ENCODE results near the gene RAD51. TPM values are rescaled to one million over a fixed set of nuclear protein-coding genes. Genes with fewer than 3 reads are reported as not detected.

The RAD51 gene
- total RNA-seq, 1 donor from 2014 or later: 0.98 TPM

- Histone ChIP-seq H3K27me3 (no peaks in the 10 kb centered on the region), H3K36me3 (no peaks in the 10 kb centered on the region), H3K9me3 (no peaks in the 10 kb centered on the region), H3K27ac (no peak overlapping the region), H3K4me3 (no peak overlapping the region), H3K4me1 (no peaks in the 10 kb centered on the region)
- TF ChIP-seq CTCF (IDR thresholded peaks at IDR 0.05): no peak
- DNase-seq (no peak), ATAC-seq (no peak)
- intact Hi-C loops (cut with DNase I): no loop called here
These were observed 28.9 kb downstream of the RAD51 start for GRCh38 chr15:40723919-40724318.

GRCh38 chr15:40731034-40731433, 36.1 kb downstream of the RAD51 start:
- peaks cover 28% of the 10 kb centered on the region for H3K36me3 ChIP-seq
- no peak for TF ChIP-seq CTCF (IDR thresholded peaks at IDR 0.05)
- no peaks in the 10 kb centered on the region for H3K9me3 ChIP-seq
- no peak for DNase-seq
- H3K4me1 ChIP-seq: no peaks in the 10 kb centered on the region
- no peak overlapping the region for H3K4me3 ChIP-seq
- ATAC-seq: no peak
- H3K27ac ChIP-seq: no peak overlapping the region
- H3K27me3 ChIP-seq: no peaks in the 10 kb centered on the region
- intact Hi-C loops (cut with DNase I): no loop called here

- ATAC-seq: no peak
- H3K4me1 ChIP-seq: no peaks in the 10 kb centered on the region
- no peaks in the 10 kb centered on the region for H3K9me3 ChIP-seq
- H3K27me3 ChIP-seq: no peaks in the 10 kb centered on the region
- no peak overlapping the region for H3K27ac ChIP-seq
- H3K36me3 ChIP-seq: peaks cover 79% of the 10 kb centered on the region
- intact Hi-C loops (cut with DNase I): no loop called here
- no peak for TF ChIP-seq CTCF (IDR thresholded peaks at IDR 0.05)
- H3K4me3 ChIP-seq: no peak overlapping the region
- no peak for DNase-seq
These were observed 41.6 kb downstream of the RAD51 start for GRCh38 chr15:40736575-40736974.

- Histone ChIP-seq H3K4me3 (no peak overlapping the region), H3K27ac (no peak overlapping the region), H3K4me1 (no peaks in the 10 kb centered on the region), H3K36me3 (peaks cover 84% of the 10 kb centered on the region), H3K27me3 (no peaks in the 10 kb centered on the region), H3K9me3 (no peaks in the 10 kb centered on the region)
- intact Hi-C loops (cut with DNase I): no loop called here
- DNase-seq: no peak
- no peak for ATAC-seq
- TF ChIP-seq CTCF (IDR thresholded peaks at IDR 0.05): no peak
These were observed 42.1 kb downstream of the RAD51 start for GRCh38 chr15:40737048-40737447.

GRCh38 chr15:40739047-40739446, 44.1 kb downstream of the RAD51 start:
- H3K27me3 ChIP-seq: no peaks in the 10 kb centered on the region
- DNase-seq: no peak
- H3K9me3 ChIP-seq: no peaks in the 10 kb centered on the region
- TF ChIP-seq CTCF (IDR thresholded peaks at IDR 0.05): no peak
- peaks cover 93% of the 10 kb centered on the region for H3K36me3 ChIP-seq
- H3K4me3 ChIP-seq: no peak overlapping the region
- H3K27ac ChIP-seq: no peak overlapping the region
- ATAC-seq: no peak
- intact Hi-C loops (cut with DNase I): no loop called here
- H3K4me1 ChIP-seq: no peaks in the 10 kb centered on the region

DNA sequence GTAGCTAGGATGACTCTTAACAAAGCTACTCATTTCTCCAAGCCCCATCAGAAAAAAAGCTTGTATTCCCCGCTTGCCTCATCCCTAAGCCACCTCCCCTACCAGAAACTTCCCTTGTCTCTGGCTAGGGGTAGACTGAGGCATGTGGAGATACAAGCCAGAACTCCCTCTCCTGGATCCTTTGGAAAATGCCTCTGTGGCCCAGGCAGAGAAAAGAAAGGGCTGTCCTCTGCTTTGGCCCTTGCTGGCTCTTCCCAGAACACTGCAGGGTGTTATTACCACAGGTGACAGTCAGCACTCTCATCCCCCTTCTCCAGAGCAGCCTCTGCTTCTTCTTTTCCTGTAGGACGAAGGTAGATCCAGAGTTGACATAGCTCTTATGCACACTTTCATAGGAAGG, 44.9 kb downstream of the RAD51 start:
- Histone ChIP-seq H3K27ac (no peak overlapping the region), H3K4me1 (no peaks in the 10 kb centered on the region), H3K4me3 (no peak overlapping the region), H3K36me3 (peaks cover 93% of the 10 kb centered on the region), H3K27me3 (no peaks in the 10 kb centered on the region), H3K9me3 (no peaks in the 10 kb centered on the region)
- intact Hi-C loops (cut with DNase I): no loop called here
- DNase-seq (no peak), ATAC-seq (no peak)
- no peak for TF ChIP-seq CTCF (IDR thresholded peaks at IDR 0.05)

Measured in upper lobe of right lung (tissue), 1 donor.